Activated T-cell treated with anti-CD3 and anti-CD28 coated beads, Interleukin-2, amount 50 U/mL, for 24 hours (primary cell): ENCODE data around the gene OST4.

Experiments
- DNase-seq: peaks from one replicate; pipeline ENCODE4 v3.0.0-alpha.2; 2020
- H3K27ac Mint-ChIP-seq: 2 replicates; pipeline ENCODE4 v1.8.0; 2020; ENCODE audit warnings: mild to moderate bottlenecking, mixed read lengths
- H3K27me3 Mint-ChIP-seq: 2 replicates; pipeline ENCODE4 v1.8.0; 2020; ENCODE audit warnings: mixed read lengths
- H3K36me3 Mint-ChIP-seq: 2 replicates; pipeline ENCODE4 v1.8.0; 2020; ENCODE audit warnings: low read depth, mixed read lengths
- H3K4me1 Mint-ChIP-seq: 2 replicates; pipeline ENCODE4 v1.8.0; 2020; ENCODE audit warnings: low read depth, mixed read lengths
- H3K4me3 Mint-ChIP-seq: 2 replicates; pipeline ENCODE4 v1.8.0; 2020; ENCODE audit warnings: mild to moderate bottlenecking, moderate library complexity, mixed read lengths
- H3K9me3 Mint-ChIP-seq: 2 replicates; pipeline ENCODE4 v1.8.0; 2020; ENCODE audit warnings: mixed read lengths

OST4 gene

DNA sequence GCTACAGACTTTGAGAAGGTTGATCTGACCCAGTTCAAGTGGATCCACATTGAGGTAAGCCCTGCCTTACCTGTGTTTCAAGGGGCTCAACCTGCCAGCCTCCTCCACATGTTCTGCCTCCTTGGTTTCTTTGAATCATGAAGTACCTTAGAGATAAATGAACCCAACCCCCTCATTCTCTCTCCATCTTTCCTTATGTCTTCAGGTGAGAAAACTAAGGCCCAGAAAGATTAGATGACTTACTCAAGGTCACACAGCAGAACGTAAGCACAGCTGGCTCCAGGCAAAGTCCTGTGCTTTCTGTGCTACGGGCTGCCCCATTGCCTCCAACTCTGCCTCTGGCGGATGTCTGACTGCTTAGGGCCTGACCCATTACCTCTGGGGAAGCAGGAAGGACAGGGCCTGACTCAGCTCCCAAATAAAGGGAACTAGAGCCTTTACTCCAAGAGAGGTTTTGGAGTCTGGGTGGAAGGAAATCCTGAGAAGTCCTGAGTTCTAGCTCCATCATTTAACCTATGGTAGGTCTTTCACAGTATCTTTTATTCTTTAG, 25.4 kb upstream of the OST4 start:
- DNase-seq = no peak
- Mint-ChIP-seq H3K27ac (no peak overlapping the region), H3K9me3 (no peaks in the 10 kb centered on the region), H3K4me3 (no peak overlapping the region), H3K27me3 (no peaks in the 10 kb centered on the region), H3K4me1 (peaks cover 16% of the 10 kb centered on the region), H3K36me3 (peaks cover 9% of the 10 kb centered on the region)

DNA sequence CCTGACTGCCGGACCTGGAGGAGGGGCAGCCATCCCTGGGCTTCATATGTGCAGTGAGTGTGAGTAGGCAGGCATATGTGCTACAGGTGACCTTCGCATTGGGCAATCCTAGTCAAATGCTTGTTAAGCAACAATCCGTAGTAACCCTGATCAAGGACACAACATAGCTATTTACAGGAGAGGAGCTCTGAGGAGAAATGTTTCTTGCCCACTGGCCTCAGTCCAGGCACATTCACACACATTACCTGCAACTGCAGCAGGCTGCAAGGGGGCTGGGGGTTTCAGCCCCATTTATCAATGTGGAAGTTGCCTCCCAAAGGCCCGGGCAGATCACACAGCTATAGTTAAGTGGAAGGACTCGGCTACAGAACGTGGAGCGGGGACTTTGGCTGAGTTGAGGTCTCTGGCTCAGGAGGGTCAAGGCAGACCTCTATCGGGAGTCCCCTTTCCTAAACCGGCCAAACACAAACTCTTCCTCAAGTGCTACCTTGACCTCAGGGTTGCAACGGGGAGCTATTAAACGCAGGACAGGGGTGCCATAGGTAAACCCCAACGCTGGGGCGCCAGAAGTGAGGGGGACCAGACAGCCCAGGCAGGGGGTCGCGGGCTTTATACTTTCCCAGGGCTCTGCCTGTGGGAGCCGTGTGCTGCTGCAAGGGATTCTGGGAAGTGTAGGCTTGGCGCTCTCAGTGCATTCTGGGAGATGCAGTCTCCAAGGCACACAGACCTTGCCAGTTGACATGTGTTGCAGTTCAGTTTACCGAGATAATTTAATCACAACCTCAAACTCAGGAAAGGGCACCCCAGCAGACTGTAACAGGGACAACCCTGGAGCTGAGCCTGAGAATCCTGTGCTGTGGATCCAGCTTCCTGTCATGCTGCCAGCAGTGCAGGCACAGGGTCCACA, 24.5 kb upstream of the OST4 start:
- Mint-ChIP-seq H3K9me3 (no peaks in the 10 kb centered on the region), H3K36me3 (peaks cover 9% of the 10 kb centered on the region), H3K27me3 (no peaks in the 10 kb centered on the region), H3K27ac (no peak overlapping the region), H3K4me1 (peaks cover 16% of the 10 kb centered on the region), H3K4me3 (peak overlapping the region; percentile 51)
- DNase-seq = peak; percentile 64

DNA sequence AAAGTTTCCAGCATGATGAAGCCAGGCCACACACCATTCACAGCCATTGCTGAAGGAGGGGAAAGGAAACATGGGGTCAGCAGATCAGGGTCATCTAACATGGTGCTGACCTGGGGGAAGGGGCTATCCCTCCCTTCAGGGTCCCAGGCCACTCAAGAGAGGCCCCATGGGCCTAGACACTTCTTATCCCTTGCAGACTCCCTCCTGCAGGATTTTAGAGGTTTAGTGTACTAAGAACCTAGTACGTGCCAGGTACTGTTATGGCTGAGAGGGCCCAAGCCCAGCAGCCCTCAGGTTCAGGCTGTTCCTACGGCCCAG, 23.9 kb upstream of the OST4 start:
- H3K27ac Mint-ChIP-seq = no peak overlapping the region

DNA sequence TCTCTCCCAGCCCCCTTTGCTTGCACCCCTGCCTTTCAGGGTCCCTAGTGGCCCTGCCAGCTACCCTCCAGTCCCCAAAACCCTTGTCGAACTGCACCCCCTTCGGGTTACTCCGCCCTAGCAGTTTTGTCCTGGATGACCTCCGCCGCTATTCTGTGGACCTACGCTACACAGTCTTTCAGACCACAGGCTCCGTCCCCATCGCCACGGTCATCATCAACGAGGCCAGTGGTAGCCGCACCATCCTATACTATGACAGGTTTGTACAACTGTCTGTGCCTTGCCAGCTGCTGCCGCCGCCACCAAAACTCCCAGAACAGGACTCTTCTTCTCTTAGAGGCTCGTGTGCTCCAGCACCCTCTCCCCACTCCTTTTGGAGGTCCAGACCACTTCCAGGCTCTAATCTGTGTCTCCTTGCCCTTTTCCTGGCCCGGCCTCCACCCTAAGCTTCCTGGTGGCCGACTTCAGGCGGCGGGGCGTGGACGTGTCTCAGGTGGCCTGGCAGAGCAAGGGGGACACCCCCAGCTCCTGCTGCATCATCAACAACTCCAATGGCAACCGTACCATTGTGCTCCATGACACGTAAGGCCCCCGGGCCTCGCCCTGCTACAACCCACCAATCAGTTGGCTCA, 23.0 kb upstream of the OST4 start:
- Mint-ChIP-seq H3K4me3 (no peak overlapping the region), H3K27me3 (no peaks in the 10 kb centered on the region), H3K9me3 (no peaks in the 10 kb centered on the region), H3K27ac (no peak overlapping the region), H3K36me3 (peaks cover 5% of the 10 kb centered on the region), H3K4me1 (peaks cover 16% of the 10 kb centered on the region)
- DNase-seq = no peak

More for the DNA sequence above, 23.9 kb upstream of the OST4 start:
- H3K4me3 Mint-ChIP-seq = no peak overlapping the region
- no peaks in the 10 kb centered on the region for H3K27me3 Mint-ChIP-seq
- DNase-seq = no peak
- peaks cover 9% of the 10 kb centered on the region for H3K36me3 Mint-ChIP-seq
- peaks cover 16% of the 10 kb centered on the region for H3K4me1 Mint-ChIP-seq
- no peaks in the 10 kb centered on the region for H3K9me3 Mint-ChIP-seq

DNA sequence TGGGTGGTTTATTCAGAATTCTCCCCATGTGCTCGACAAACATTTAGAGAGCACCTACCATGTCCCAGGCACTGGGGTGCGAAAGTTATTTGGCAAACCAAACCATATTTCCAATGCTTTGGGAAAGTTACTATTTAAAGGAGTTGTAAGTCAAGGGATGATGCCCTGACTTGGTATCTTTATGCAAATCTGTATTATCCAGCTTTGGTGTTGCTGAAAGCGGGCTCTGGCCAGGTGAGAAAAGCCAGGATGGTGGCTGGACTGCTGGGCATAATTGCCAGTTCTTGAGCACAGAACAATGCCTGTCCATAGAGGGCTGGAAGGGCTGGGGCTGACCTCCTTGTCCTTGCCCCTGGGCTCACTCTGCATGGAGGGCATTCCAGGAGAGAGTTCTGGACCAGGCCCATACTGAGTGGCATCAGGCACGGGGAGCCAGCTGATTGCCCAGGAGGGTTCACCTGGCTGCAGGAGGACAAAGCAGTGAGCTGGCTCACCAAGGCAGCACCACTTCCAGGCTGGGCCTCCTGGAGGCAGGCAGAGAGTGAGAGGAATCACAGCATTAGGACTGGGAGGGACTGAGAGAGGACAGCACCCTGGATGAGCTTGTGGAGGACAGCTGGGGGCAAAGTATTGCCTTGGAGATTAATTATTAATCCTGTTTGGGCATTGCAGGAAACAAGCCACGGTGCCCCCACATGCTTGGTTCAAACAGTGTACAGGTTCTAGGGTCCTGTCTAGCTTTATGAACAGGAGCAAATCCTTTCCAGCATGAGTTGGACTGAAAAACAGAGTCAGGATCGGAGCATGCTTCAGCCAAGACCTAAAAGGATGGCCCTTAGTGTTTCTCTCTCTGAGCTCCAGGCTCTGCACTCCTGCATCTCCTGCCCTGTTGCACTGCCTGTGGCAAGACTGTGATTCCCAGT, 22.2 kb upstream of the OST4 start:
- Mint-ChIP-seq H3K27ac (no peak overlapping the region), H3K27me3 (no peaks in the 10 kb centered on the region), H3K36me3 (peaks cover under 1% of the 10 kb centered on the region), H3K4me1 (peaks cover 16% of the 10 kb centered on the region), H3K9me3 (no peaks in the 10 kb centered on the region), H3K4me3 (no peak overlapping the region)
- no peak for DNase-seq

DNA sequence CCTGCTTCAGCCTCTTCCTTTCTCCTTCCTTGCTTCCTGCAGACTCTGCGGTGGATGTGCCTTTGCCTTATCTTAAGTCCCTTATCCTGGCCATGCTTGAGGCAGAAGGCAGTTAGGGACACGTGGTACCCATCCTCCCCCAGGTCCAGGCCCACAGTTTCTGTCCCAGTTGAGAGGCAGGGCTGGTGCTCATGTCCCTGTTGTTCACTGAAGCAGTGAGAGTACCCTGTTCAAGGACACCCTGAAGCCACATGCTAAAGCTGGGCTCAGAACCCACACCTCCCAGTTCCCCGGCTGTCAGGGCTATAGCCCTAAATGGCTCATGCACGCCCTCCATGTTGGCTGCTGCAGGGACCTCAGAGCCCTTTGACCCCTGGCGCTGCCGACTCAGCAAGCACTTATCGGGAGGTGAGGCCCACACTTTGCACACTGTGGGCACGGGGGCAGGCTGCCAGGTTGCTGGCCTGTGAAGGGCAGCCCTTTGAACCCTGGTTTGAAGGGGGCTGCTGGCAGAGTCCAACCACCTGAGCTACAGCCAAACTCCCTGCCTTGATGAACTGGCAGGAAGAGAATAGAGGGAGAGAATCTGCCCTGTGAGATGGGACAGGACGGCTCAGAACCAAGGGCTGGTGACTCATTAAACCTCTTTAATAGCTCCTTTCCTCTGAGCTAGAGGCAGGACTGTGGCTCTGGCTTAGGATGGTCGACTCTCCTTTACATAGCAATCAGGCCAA, 21.4 kb upstream of the OST4 start:
- Mint-ChIP-seq H3K27ac (no peak overlapping the region), H3K27me3 (no peaks in the 10 kb centered on the region), H3K4me3 (no peak overlapping the region), H3K36me3 (no peaks in the 10 kb centered on the region), H3K4me1 (peaks cover 15% of the 10 kb centered on the region), H3K9me3 (no peaks in the 10 kb centered on the region)
- no peak for DNase-seq

DNA sequence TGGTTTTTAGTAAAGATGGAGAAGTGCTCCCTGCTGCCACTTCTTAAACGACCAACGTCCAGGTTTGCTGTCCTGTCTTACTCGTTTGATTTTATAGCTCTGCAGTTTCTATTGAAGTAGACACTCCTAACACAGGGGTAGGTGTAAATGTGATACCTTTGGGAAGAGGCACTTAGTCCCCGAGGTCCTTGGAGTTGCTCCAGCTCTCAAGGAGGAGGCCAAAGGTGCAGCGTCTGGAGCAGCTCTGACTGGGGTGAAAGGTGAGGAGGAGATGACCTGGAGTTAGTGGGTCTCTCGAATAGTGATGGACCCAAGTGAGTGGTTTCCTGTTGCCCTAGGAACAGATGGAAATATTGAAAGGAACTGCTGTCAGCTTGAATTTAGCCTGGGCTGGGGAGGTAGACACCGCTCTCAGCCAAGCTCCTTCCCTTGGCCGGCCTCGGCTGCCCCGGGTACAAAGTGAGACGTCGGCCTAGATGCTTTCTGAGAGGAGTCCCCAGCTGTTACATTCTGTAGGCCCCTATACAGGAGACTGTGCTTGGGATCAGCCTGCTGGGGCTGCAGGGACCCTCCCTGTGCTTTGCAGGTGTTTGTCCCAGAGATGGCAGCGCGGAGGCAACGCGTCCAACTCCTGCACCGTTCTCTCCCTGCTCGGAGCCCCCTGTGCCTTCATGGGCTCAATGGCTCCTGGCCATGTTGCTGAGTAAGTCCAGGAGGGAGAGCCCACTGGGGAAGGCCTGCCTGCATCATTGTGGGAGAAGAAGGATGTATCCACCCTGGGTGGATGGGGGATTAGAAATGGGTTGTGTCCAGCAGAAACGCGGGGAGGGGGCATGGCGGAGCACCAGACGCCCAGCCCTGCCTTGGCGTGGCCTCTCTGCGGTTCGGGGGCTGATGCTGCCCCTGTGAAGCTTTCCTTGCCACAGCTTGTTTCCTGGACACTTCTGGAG, 20.6 kb upstream of the OST4 start:
- no peaks in the 10 kb centered on the region for H3K36me3 Mint-ChIP-seq
- DNase-seq = no peak
- H3K4me1 Mint-ChIP-seq = peaks cover 22% of the 10 kb centered on the region
- H3K9me3 Mint-ChIP-seq = no peaks in the 10 kb centered on the region
- H3K27ac Mint-ChIP-seq = no peak overlapping the region
- H3K27me3 Mint-ChIP-seq = no peaks in the 10 kb centered on the region
- H3K4me3 Mint-ChIP-seq = no peak overlapping the region

DNA sequence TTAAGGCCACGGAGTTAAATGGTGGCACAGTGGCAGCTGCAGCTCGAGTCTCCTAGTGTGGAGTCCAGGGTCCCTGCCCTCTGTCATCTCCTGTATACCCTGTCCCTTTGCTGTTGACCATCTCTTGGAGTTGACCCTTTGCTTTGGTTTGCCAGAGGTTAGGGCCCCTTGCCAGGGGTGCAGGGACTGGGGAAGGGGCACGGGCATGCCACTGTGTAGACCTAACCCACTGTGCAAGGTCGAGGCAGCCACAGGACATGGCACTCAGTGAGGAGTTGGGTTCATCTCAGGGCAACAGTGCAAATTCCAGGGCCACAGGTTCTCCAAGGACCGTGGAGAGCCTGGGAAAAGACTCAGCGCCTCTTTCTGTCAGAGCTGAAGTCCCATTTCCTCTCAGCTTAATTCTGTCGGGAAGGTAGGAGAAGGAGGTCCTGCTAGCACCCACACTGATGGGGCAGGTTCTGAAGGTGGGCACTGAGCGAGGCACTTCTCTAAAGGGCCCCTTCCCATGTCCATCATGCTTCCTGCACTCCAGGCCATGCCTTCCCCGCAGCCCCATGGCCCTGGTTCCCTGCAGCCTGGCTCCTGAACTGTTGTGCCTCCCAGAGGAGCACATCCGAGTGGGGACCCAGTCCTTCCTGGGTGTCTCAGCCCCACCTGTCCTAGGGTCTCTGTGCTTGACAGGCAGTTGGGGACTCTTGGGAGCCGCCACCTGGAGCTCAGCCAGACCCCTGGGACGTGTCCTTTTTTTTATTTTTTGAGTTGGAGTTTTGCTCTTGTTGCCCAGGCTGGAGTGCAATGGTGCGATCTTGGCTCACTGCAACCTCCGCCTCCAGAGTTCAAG, 17.9 kb upstream of the OST4 start:
- no peak overlapping the region for H3K4me3 Mint-ChIP-seq
- no peaks in the 10 kb centered on the region for H3K27me3 Mint-ChIP-seq
- H3K36me3 Mint-ChIP-seq = no peaks in the 10 kb centered on the region
- DNase-seq = no peak
- no peak overlapping the region for H3K27ac Mint-ChIP-seq
- H3K9me3 Mint-ChIP-seq = no peaks in the 10 kb centered on the region
- peaks cover 19% of the 10 kb centered on the region for H3K4me1 Mint-ChIP-seq

DNA sequence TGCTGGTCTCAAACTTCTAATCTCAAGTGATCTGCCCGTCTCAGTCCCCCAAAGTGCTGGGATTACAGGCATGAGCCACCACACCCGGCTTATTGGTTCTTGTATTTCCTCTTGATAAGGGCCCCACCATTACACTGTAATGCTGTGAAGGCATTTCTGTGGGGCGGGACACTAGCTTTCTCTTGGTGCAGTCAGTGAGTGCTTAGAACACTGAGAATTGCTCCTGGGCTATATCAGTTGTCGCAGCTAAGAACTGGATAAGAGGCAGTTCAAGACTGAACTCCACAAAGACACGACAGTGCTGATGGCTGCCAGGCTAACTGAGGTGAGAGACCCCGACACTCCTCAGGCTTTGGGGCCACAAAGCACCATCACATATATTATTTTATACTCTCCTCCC, 17.2 kb upstream of the OST4 start:
- Mint-ChIP-seq H3K27me3 (no peaks in the 10 kb centered on the region), H3K4me3 (no peak overlapping the region), H3K4me1 (peaks cover 19% of the 10 kb centered on the region), H3K9me3 (no peaks in the 10 kb centered on the region), H3K27ac (no peak overlapping the region), H3K36me3 (no peaks in the 10 kb centered on the region)
- DNase-seq = no peak

DNA sequence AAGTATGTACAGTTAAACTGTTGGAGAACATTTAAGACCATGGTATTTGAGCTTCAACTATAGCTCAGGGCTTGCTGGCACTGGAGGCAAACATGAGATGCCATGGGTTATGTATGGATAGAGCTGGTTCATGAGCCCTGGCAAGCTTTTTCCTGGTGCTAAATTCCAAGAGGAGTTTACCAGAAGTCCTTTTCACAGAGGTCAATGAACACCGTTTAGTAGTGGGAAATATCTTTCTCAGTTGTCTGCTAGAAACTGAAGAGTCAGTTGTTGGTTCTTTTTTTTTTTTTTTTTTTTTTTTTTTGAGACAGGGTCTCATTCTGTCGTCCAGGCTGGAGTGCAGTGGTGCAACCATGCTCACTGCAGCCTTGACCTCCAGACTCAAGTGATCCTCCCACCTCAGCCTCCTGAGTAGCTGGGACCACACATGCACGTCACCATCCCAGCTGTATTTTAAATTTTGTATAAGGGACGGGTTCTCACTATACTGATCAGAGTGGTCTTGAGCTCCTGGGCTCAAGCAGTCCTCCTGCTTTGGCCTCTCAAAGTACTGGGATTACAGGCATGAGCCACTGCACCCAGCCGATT, 16.5 kb upstream of the OST4 start:
- Mint-ChIP-seq H3K9me3 (no peaks in the 10 kb centered on the region), H3K4me3 (peak overlapping the region; percentile 84), H3K36me3 (no peaks in the 10 kb centered on the region), H3K27ac (no peak overlapping the region), H3K27me3 (no peaks in the 10 kb centered on the region), H3K4me1 (peaks cover 20% of the 10 kb centered on the region)
- DNase-seq = no peak

DNA sequence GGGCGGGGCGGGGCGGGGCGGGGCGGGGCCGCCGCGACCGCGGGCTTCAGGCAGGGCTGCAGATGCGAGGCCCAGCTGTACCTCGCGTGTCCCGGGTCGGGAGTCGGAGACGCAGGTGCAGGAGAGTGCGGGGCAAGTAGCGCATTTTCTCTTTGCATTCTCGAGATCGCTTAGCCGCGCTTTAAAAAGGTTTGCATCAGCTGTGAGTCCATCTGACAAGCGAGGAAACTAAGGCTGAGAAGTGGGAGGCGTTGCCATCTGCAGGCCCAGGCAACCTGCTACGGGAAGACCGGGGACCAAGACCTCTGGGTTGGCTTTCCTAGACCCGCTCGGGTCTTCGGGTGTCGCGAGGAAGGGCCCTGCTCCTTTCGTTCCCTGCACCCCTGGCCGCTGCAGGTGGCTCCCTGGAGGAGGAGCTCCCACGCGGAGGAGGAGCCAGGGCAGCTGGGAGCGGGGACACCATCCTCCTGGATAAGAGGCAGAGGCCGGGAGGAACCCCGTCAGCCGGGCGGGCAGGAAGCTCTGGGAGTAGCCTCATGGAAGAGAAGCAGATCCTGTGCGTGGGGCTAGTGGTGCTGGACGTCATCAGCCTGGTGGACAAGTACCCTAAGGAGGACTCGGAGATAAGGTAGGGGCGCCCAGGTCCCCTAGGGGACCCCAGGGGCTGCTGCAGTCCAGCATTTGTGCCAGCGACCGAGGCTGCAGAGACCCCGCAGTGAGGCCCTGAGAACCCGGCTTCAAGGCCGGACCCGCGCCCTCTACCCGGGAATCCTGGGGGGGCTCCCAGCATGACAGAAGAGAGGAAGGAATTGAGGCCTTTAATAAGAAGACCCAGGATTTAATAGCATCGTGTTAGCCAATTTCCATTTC, 15.5 kb upstream of the OST4 start, which contains the start of gene KHK:
TSS of gene KHK (plus strand) at position 49 of the 870 bp plus-strand sequence. CDS start at position 537, 488 bp downstream.
- Mint-ChIP-seq H3K36me3 (no peaks in the 10 kb centered on the region), H3K4me1 (peaks cover 20% of the 10 kb centered on the region), H3K27ac (peak within 1 kb of the TSS; percentile 91), H3K4me3 (peak within 1 kb of the TSS; percentile 84), H3K9me3 (no peaks in the 10 kb centered on the region), H3K27me3 (no peaks in the 10 kb centered on the region)
- no peak for DNase-seq
